T-helper 1 cell treated with Interleukin-12 subunit alpha and Interleukin-12 subunit beta and Interleukin-4 antibody, amounts not matched to agents 30 ng/mL and 1 ng/mL, for 36 hours (primary cell): ENCODE measurements around the gene ARID3A. TPM values are rescaled to one million over a fixed set of nuclear protein-coding genes. Genes with fewer than 3 reads are reported as not detected.

Source experiments
- intact Hi-C: fragments of 100-400 bp; cut with micrococcal nuclease; formaldehyde crosslinking; loops from one replicate; pipeline ENCODE4 v1.15.1; 2024
- total RNA-seq: library from RNA; stranded (reverse); gene quantifications from 2 replicates; pipeline ENCODE4 v1.2.3, GENCODE V29; 2022

ARID3A gene
- total RNA-seq, 1 donor from 2014 or later: 28.9 TPM

GRCh38 chr19:911197-912033, 14.4 kb upstream of the ARID3A start:
- intact Hi-C loops: no loop called here

- intact Hi-C loops: loop anchor here (1.0 kb wide), 2 partner anchors 19 to 39 kb away; partner anchors contain the start of genes MED16 and RNU6-9
Observed at GRCh38 chr19:912181-913079, 13.4 kb upstream of the ARID3A start.

- intact Hi-C loops: loop anchor here (1.0 kb wide), 2 partner anchors 20 to 40 kb away; partner anchors contain the start of genes MED16 and RNU6-9
Observed at GRCh38 chr19:913080-913748, 12.6 kb upstream of the ARID3A start, which contains the start of gene R3HDM4. Gene R3HDM4 (minus strand): TSS chr19:913219. CDS start chr19:913157, 62 bp downstream.

- intact Hi-C loops: no loop called here
Observed at GRCh38 chr19:916645-917322, 9.1 kb upstream of the ARID3A start.

GRCh38 chr19:917323-918151, 8.3 kb upstream of the ARID3A start, which contains the start of gene KISS1R:
Gene KISS1R (plus strand): TSS chr19:917333. CDS start chr19:917503, 170 bp downstream.
- intact Hi-C loops: no loop called here

GRCh38 chr19:918152-918437, 7.7 kb upstream of the ARID3A start:
- intact Hi-C loops: no loop called here

GRCh38 chr19:918481-919198, 7.2 kb upstream of the ARID3A start:
- intact Hi-C loops: no loop called here

- intact Hi-C loops: loop anchor here (5.0 kb wide), 1 partner anchor 273 kb away; no protein-coding TSS in a partner anchor
Observed at GRCh38 chr19:919199-920050, 6.4 kb upstream of the ARID3A start.

GRCh38 chr19:920051-920864, 5.6 kb upstream of the ARID3A start:
- intact Hi-C loops: loop anchor here (5.0 kb wide), 1 partner anchor 272 kb away; no protein-coding TSS in a partner anchor

- intact Hi-C loops: loop anchor here (1.0 to 5.0 kb wide), 6 partner anchors 60 to 345 kb away; partner anchors contain the start of genes CBARP, CIRBP, RNU6-2 and TMEM259
Observed at GRCh38 chr19:924553-925086, 1.2 kb upstream of the ARID3A start.

GRCh38 chr19:925087-925525, 729 bp upstream of the ARID3A start:
- intact Hi-C loops: loop anchor here (1.0 kb wide), 5 partner anchors 59 to 344 kb away; partner anchors contain the start of genes CBARP, CIRBP, RNU6-2 and TMEM259

GRCh38 chr19:926323-926588, 421 bp downstream of the ARID3A start:
- intact Hi-C loops: no loop called here

- intact Hi-C loops: no loop called here
Observed at GRCh38 chr19:926589-927350, 935 bp downstream of the ARID3A start.

- intact Hi-C loops: no loop called here
Observed at GRCh38 chr19:927351-927779, 1.5 kb downstream of the ARID3A start.

GRCh38 chr19:927780-928401, 2.1 kb downstream of the ARID3A start:
- intact Hi-C loops: no loop called here
